MM.1S (cell line): ENCODE measurements around the gene SLC35G6.

Experiments
- DNase-seq: peaks from one replicate; pipeline ENCODE4 v3.0.0-alpha.2; 2015
- H2AFZ ChIP-seq: fragments of 300-600 bp; sonication (generic); 2 replicates; pipeline ENCODE4 v1.6.0; 2016; ENCODE audit warnings: antibody characterized with exemption, low read length
- H3F3A ChIP-seq: fragments of 300-600 bp; sonication (generic); 2 replicates; pipeline ENCODE4 v1.6.1; 2016; ENCODE audit warnings: mild to moderate bottlenecking, antibody characterized with exemption, low read length, moderate library complexity, mixed read lengths; ENCODE audit not compliant: insufficient read depth
- H3K27ac ChIP-seq: fragments of 300-600 bp; sonication (generic); 2 replicates; pipeline ENCODE4 v1.5.1; 2016; ENCODE audit warnings: mild to moderate bottlenecking, low read length
- H3K27me3 ChIP-seq: fragments of 300-600 bp; sonication (generic); replicated peaks from 2 replicates; pipeline ENCODE4 v1.6.0; 2016; ENCODE audit warnings: low read length; ENCODE audit not compliant: insufficient read depth
- H3K36me3 ChIP-seq: fragments of 300-600 bp; sonication (generic); replicated peaks from 2 replicates; pipeline ENCODE4 v1.6.1; 2016; ENCODE audit warnings: mild to moderate bottlenecking, low read length, mixed read lengths; ENCODE audit not compliant: insufficient read depth
- H3K4me1 ChIP-seq: fragments of 300-600 bp; sonication (generic); 2 replicates; pipeline ENCODE4 v1.6.1; 2016; ENCODE audit warnings: low read length, mixed read lengths
- H3K4me2 ChIP-seq: fragments of 300-600 bp; sonication (generic); 2 replicates; pipeline ENCODE4 v1.6.0; 2016; ENCODE audit warnings: low read depth, low read length
- H3K4me3 ChIP-seq: fragments of 300-600 bp; sonication (generic); 2 replicates; pipeline ENCODE4 v1.5.1; 2016; ENCODE audit warnings: low read length, mixed read lengths
- H3K79me2 ChIP-seq: fragments of 300-600 bp; sonication (generic); 2 replicates; pipeline ENCODE4 v1.6.1; 2016; ENCODE audit warnings: mixed run types, low read length, mixed read lengths
- H3K9ac ChIP-seq: fragments of 300-600 bp; sonication (generic); 2 replicates; pipeline ENCODE4 v1.6.1; 2016; ENCODE audit warnings: low read length, mixed read lengths
- H3K9me2 ChIP-seq: fragments of 300-600 bp; sonication (generic); replicated peaks from 2 replicates; pipeline ENCODE4 v1.6.1; 2016; ENCODE audit warnings: mild to moderate bottlenecking, low read length, mixed read lengths; ENCODE audit not compliant: insufficient read depth
- H3K9me3 ChIP-seq: fragments of 300-600 bp; sonication (generic); replicated peaks from 2 replicates; pipeline ENCODE4 v1.6.1; 2016; ENCODE audit warnings: mild to moderate bottlenecking, low read length, mixed read lengths; ENCODE audit not compliant: insufficient read depth
- H4K20me1 ChIP-seq: fragments of 300-600 bp; sonication (generic); 2 replicates; pipeline ENCODE4 v1.6.1; 2016; ENCODE audit warnings: mild to moderate bottlenecking, low read length, moderate library complexity, mixed read lengths; ENCODE audit not compliant: insufficient read depth
- EZH2 ChIP-seq: fragments of 300-600 bp; sonication (generic); optimal IDR thresholded peaks from 2 replicates; pipeline ENCODE3; 2017; ENCODE audit warnings: low read depth, mild to moderate bottlenecking, antibody characterized with exemption, low read length, mixed read lengths
- EZH2phosphoT487 ChIP-seq: fragments of 300-600 bp; sonication (generic); IDR thresholded peaks from 2 replicates; pipeline ENCODE4 v1.6.1; 2018; ENCODE audit warnings: antibody characterized with exemption, low read length
- TF ChIP-seq, protein P1 (sequence below): fragments of 300-600 bp; sonication (generic); IDR thresholded peaks from 2 replicates; pipeline ENCODE4 v1.5.1; 2016; ENCODE audit warnings: antibody characterized with exemption, low read length, mixed read lengths

Gene SLC35G6

GRCh38 chr17:7528842-7529241 lies 47.6 kb downstream of the SLC35G6 start:
- no peaks in the 10 kb centered on the region for H4K20me1 ChIP-seq
- H3K9me2 ChIP-seq: no peaks in the 10 kb centered on the region
- no peaks in the 10 kb centered on the region for H3K9me3 ChIP-seq
- H3K4me3 ChIP-seq: no peak overlapping the region
- no peaks in the 10 kb centered on the region for H3K36me3 ChIP-seq
- H3F3A ChIP-seq: no peaks in the 10 kb centered on the region
- H3K4me1 ChIP-seq: no peaks in the 10 kb centered on the region
- H3K27ac ChIP-seq: no peak overlapping the region
- no peak overlapping the region for H3K4me2 ChIP-seq
- H3K79me2 ChIP-seq: no peaks in the 10 kb centered on the region
- no peak for DNase-seq
- TF ChIP-seq EZH2phosphoT487 (no peak), EZH2 (no peak)
- TF ChIP-seq, protein P1, sequence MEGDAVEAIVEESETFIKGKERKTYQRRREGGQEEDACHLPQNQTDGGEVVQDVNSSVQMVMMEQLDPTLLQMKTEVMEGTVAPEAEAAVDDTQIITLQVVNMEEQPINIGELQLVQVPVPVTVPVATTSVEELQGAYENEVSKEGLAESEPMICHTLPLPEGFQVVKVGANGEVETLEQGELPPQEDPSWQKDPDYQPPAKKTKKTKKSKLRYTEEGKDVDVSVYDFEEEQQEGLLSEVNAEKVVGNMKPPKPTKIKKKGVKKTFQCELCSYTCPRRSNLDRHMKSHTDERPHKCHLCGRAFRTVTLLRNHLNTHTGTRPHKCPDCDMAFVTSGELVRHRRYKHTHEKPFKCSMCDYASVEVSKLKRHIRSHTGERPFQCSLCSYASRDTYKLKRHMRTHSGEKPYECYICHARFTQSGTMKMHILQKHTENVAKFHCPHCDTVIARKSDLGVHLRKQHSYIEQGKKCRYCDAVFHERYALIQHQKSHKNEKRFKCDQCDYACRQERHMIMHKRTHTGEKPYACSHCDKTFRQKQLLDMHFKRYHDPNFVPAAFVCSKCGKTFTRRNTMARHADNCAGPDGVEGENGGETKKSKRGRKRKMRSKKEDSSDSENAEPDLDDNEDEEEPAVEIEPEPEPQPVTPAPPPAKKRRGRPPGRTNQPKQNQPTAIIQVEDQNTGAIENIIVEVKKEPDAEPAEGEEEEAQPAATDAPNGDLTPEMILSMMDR: no peak
- H3K9ac ChIP-seq: no peak overlapping the region
- H2AFZ ChIP-seq: no peak overlapping the region
- no peaks in the 10 kb centered on the region for H3K27me3 ChIP-seq

DNA sequence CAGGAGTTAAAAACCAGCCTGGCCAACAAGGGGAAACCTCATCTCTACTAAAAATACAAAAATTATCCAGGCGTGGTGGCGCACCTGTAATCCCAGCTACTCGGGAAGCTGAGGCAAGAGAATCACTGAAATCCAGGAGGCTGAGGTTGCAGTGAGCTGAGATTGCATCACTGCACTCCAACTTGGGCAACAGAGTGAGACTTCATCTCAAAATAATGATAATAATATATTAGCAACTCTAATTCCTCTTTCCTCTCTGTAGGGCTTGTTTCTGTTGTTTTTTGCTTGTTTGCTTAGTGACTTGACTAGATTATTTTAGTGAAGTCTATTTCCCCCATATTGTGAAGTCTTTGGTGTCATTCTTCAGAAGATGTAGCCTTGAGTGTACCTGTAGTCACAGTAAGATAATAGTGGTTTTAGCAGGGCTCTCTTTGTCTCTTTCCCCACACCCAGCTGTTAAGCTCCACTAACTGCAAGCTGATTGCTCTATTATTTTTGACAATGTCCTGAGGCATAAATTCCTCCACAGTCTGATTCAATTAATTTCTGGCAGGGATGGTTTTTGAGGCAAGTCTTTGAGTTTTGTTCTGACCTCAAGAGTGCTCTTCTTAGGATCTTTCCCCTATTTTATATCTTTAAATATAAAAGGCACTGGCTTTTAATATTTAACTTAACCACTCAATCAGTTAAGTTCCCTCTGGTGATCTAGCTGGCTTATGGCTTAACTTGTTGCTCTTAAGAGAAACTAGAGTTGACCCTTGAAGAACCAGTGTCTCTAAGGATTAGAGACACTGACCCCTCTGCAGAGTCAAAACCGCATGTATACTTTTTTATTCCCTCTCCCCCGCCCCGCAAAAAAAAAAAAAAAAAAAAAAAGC lies 49.0 kb downstream of the SLC35G6 start:
- no peak for DNase-seq
- no peak overlapping the region for H3K9ac ChIP-seq
- no peaks in the 10 kb centered on the region for H3K9me3 ChIP-seq
- no peaks in the 10 kb centered on the region for H3K9me2 ChIP-seq
- no peaks in the 10 kb centered on the region for H3K27me3 ChIP-seq
- no peaks in the 10 kb centered on the region for H3K79me2 ChIP-seq
- H2AFZ ChIP-seq: no peak overlapping the region
- H3F3A ChIP-seq: no peaks in the 10 kb centered on the region
- H3K4me2 ChIP-seq: no peak overlapping the region
- H3K4me1 ChIP-seq: no peaks in the 10 kb centered on the region
- H3K27ac ChIP-seq: no peak overlapping the region
- H4K20me1 ChIP-seq: no peaks in the 10 kb centered on the region
- no peak overlapping the region for H3K4me3 ChIP-seq
- H3K36me3 ChIP-seq: no peaks in the 10 kb centered on the region
- TF ChIP-seq, protein P1: no peak
- no peak for TF ChIP-seq EZH2phosphoT487
- TF ChIP-seq EZH2: no peak
